Choroid plexus epithelial cell (primary cell): Measurements from ENCODE around the gene TMEM45A.

Experiments used
- DNase-seq: peaks from one replicate; pipeline ENCODE4 v3.0.0-alpha.2; 2010; ENCODE audit warnings: low read depth
- H3K4me3 ChIP-seq: 2 replicates; pipeline ENCODE4 v1.5.1; 2011; ENCODE audit warnings: low read depth, mild to moderate bottlenecking, control low read depth, low read length, moderate library complexity
- CTCF ChIP-seq: conservative IDR thresholded peaks from 2 replicates; pipeline ENCODE4 v1.5.1; 2011; ENCODE audit warnings: low read depth, mild to moderate bottlenecking, control low read depth, inconsistent platforms, low read length, moderate library complexity

The TMEM45A gene

GRCh38 chr3:100584101-100584660 is 91.8 kb downstream of the TMEM45A start:
- no peak for TF ChIP-seq CTCF
- DNase-seq: no peak
- H3K4me3 ChIP-seq: no peak overlapping the region

GRCh38 chr3:100586832-100587231 is 94.4 kb downstream of the TMEM45A start:
- DNase-seq: no peak
- TF ChIP-seq CTCF: no peak
- no peak overlapping the region for H3K4me3 ChIP-seq

- no peak for DNase-seq
- no peak for TF ChIP-seq CTCF
- H3K4me3 ChIP-seq: no peak overlapping the region
Observed at GRCh38 chr3:100588251-100588650, 95.8 kb downstream of the TMEM45A start.

GRCh38 chr3:100590114-100590839 is 97.9 kb downstream of the TMEM45A start:
- peak; percentile 86 for TF ChIP-seq CTCF
- no peak overlapping the region for H3K4me3 ChIP-seq
- peak; percentile 85 for DNase-seq

- H3K4me3 ChIP-seq: no peak overlapping the region
- no peak for DNase-seq
- no peak for TF ChIP-seq CTCF
Observed at GRCh38 chr3:100590840-100591147, 98.4 kb downstream of the TMEM45A start.

GRCh38 chr3:100591411-100591810 is 99.0 kb downstream of the TMEM45A start:
- no peak for TF ChIP-seq CTCF
- no peak for DNase-seq

More at GRCh38 chr3:100591411-100591810, 99.0 kb downstream of the TMEM45A start:
- no peak overlapping the region for H3K4me3 ChIP-seq
